NCI-H1105 treated with DMSO at 0.1 percent for 48 hours (cell line): Measurements from ENCODE around the gene TSSK6.
"Not testable (repeated sequence)": the region's sequence is repeated elsewhere in the genome, so short reads cannot be mapped to it uniquely, and the experiment has no call there.

Experiments
- DNase-seq: peaks from one replicate; lab custom pipeline; 2025; lab: John Stamatoyannopoulos, UW

Gene TSSK6

GRCh38 chr19:19487077-19487949 is 28.0 kb downstream of the TSSK6 start:
- no peak for DNase-seq

GRCh38 chr19:19486343-19487076 is 28.8 kb downstream of the TSSK6 start:
- DNase-seq = no peak

- no peak for DNase-seq
Measured at GRCh38 chr19:19485998-19486290, 29.4 kb downstream of the TSSK6 start.

GRCh38 chr19:19485161-19485997 is 30.0 kb downstream of the TSSK6 start:
- no peak for DNase-seq

- DNase-seq = no peak
Measured at GRCh38 chr19:19482809-19483596, 32.3 kb downstream of the TSSK6 start.

- no peak for DNase-seq
Measured at GRCh38 chr19:19480688-19481087, 34.7 kb downstream of the TSSK6 start.

GRCh38 chr19:19477705-19478383 is 37.5 kb downstream of the TSSK6 start:
- no peak for DNase-seq

GRCh38 chr19:19475849-19476828 is 39.2 kb downstream of the TSSK6 start:
- no peak for DNase-seq

- DNase-seq = no peak
Measured at GRCh38 chr19:19475015-19475765, 40.2 kb downstream of the TSSK6 start.

- not testable (repeated sequence) for DNase-seq
Measured at GRCh38 chr19:19472106-19472505, 43.2 kb downstream of the TSSK6 start.

GRCh38 chr19:19471682-19472081 is 43.7 kb downstream of the TSSK6 start:
- no peak for DNase-seq

- no peak for DNase-seq
Measured at GRCh38 chr19:19470579-19470978, 44.8 kb downstream of the TSSK6 start.

GRCh38 chr19:19468424-19469050 is 46.8 kb downstream of the TSSK6 start:
- DNase-seq = peak; percentile 2

- no peak for DNase-seq
Measured at GRCh38 chr19:19466201-19466600, 49.1 kb downstream of the TSSK6 start.

- DNase-seq = no peak
Measured at GRCh38 chr19:19465436-19466070, 49.8 kb downstream of the TSSK6 start.

- no peak for DNase-seq
Measured at GRCh38 chr19:19464339-19465098, 50.8 kb downstream of the TSSK6 start.
